PC-3 (cell line): ENCODE data around the gene SNX22. TPM values are rescaled to one million over a fixed set of nuclear protein-coding genes. Genes with fewer than 3 reads are reported as not detected.

ENCODE experiments used
- ATAC-seq: fragments of 200-7000 bp; cut with Tn5 transposase; 2 replicates; pipeline ENCODE4 v1.9.1; 2020; ENCODE audit warnings: mild to moderate bottlenecking, moderate library complexity
- BruUV-seq: library from RNA; stranded (reverse); fragments of 400-500 nt; replicated peaks from 2 replicates; lab custom pipeline; 2021; lab: Mats Ljungman, UMichigan
- CTCF ChIA-PET: fragments of 300-600 bp; sonication (Branson Sonifier 250); formaldehyde crosslinking; loops from one replicate; lab custom pipeline; 2022; ENCODE audit warnings: antibody characterized with exemption; lab: Charles Lee
- POLR2A ChIA-PET: fragments of 300-600 bp; sonication (Branson Sonifier 250); formaldehyde crosslinking; loops from one replicate; lab custom pipeline; 2022; ENCODE audit warnings: antibody characterized with exemption; ENCODE audit not compliant: unreplicated experiment; lab: Charles Lee
- DNase-seq: peaks from one replicate; pipeline ENCODE4 v3.0.0-alpha.2; 2015
- H2AFZ ChIP-seq: fragments of 300-600 bp; sonication (generic); 2 replicates; pipeline ENCODE4 v1.6.0; 2016; ENCODE audit warnings: antibody characterized with exemption, low read length
- H3F3A ChIP-seq: fragments of 300-600 bp; sonication (generic); one replicate; pipeline ENCODE4 v1.6.0; 2017; ENCODE audit warnings: antibody characterized with exemption, low read length, control low read depth, mild to moderate bottlenecking; ENCODE audit not compliant: unreplicated experiment
- H3K27ac ChIP-seq: fragments of 300-600 bp; sonication (generic); 2 replicates; pipeline ENCODE4 v1.5.1; 2016; ENCODE audit warnings: mild to moderate bottlenecking, low read length
- H3K27me3 ChIP-seq: fragments of 300-600 bp; sonication (generic); 2 replicates; pipeline ENCODE4 v1.6.1; 2016; ENCODE audit warnings: low read length, mixed read lengths
- H3K36me3 ChIP-seq: fragments of 300-600 bp; sonication (generic); 2 replicates; pipeline ENCODE4 v1.6.1; 2016; ENCODE audit warnings: low read depth, mixed run types, low read length, mixed read lengths
- H3K4me1 ChIP-seq: fragments of 300-600 bp; sonication (generic); 2 replicates; pipeline ENCODE4 v1.5.1; 2016; ENCODE audit warnings: low read length; ENCODE audit not compliant: insufficient read depth
- H3K4me2 ChIP-seq: fragments of 300-600 bp; sonication (generic); 2 replicates; pipeline ENCODE4 v1.6.0; 2016; ENCODE audit warnings: low read length
- H3K4me3 ChIP-seq: fragments of 300-600 bp; sonication (generic); 2 replicates; pipeline ENCODE4 v1.5.1; 2016; ENCODE audit warnings: mild to moderate bottlenecking, low read length, mixed read lengths
- H3K79me2 ChIP-seq: fragments of 300-600 bp; sonication (generic); 2 replicates; pipeline ENCODE4 v1.6.1; 2017; ENCODE audit warnings: low read length, mixed read lengths
- H3K9ac ChIP-seq: fragments of 300-600 bp; sonication (generic); 2 replicates; pipeline ENCODE4 v1.6.0; 2016; ENCODE audit warnings: mild to moderate bottlenecking, low read length
- H3K9me2 ChIP-seq: fragments of 300-600 bp; sonication (generic); replicated peaks from 2 replicates; pipeline ENCODE4 v1.6.1; 2016; ENCODE audit warnings: mixed run types, low read length, mixed read lengths
- H3K9me3 ChIP-seq: fragments of 300-600 bp; sonication (generic); 2 replicates; pipeline ENCODE4 v1.6.1; 2016; ENCODE audit warnings: low read length, mixed read lengths
- H4K20me1 ChIP-seq: fragments of 300-600 bp; sonication (generic); 2 replicates; pipeline ENCODE4 v1.6.1; 2016; ENCODE audit warnings: low read length, mixed read lengths
- EZH2 ChIP-seq: fragments of 300-600 bp; sonication (generic); IDR thresholded peaks from one replicate; pipeline ENCODE4 v1.6.1; 2017; ENCODE audit warnings: antibody characterized with exemption, mild to moderate bottlenecking, low read length; ENCODE audit not compliant: unreplicated experiment
- EZH2phosphoT487 ChIP-seq: fragments of 300-600 bp; sonication (generic); IDR thresholded peaks from 2 replicates; pipeline ENCODE4 v1.6.1; 2018; ENCODE audit warnings: mild to moderate bottlenecking, antibody characterized with exemption, low read length, borderline replicate concordance
- intact Hi-C: fragments of 100-400 bp; cut with micrococcal nuclease; formaldehyde crosslinking; loops from 2 replicates; pipeline ENCODE4 v1.9.0; 2023
- total RNA-seq: library from RNA; depleted of rRNA; stranded (reverse); fragments of >200 nt; gene quantifications from 2 replicates; pipeline ENCODE4 v1.2.3, GENCODE V29; 2014
- TF ChIP-seq, protein P1 (sequence below): fragments of 300-600 bp; sonication (generic); conservative IDR thresholded peaks from 2 replicates; pipeline ENCODE4 v1.5.1; 2017; ENCODE audit warnings: antibody characterized with exemption, low read depth, mild to moderate bottlenecking, low read length

SNX22 gene
- total RNA-seq, 1 experiment from 2014 or later, result 0.77 TPM

DNA sequence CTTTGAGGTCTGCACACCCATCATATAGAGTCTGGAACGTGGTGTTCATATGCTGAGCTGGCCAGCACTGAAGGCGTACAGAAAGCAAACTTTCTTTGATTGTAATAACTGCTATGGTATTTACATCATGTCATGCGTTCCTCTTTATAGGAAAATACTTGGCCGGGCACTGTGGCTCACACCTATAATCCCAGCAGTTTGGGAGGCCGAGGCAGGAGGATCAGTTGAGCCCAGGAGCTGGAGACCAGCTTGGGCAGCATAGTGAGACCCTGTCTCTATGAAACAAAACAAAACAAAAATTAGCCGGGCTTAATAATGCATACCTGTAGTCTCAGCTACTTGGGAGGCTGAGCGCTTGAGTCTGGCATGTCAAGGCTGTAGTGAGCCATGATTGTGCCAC, 3.4 kb upstream of the SNX22 start:
- H3K9me2 ChIP-seq, result no peaks in the 10 kb centered on the region
- intact Hi-C loops, result no loop called here
- no peaks in the 10 kb centered on the region for H3K36me3 ChIP-seq
- TSS peak; percentile 9 for BruUV-seq
- ATAC-seq (no peak), DNase-seq (no peak)
- H3F3A ChIP-seq, result no peaks in the 10 kb centered on the region
- H3K9me3 ChIP-seq, result no peaks in the 10 kb centered on the region
- ChIA-PET CTCF (no interaction called here), POLR2A (no interaction called here)
- no peak overlapping the region for H3K4me2 ChIP-seq
- H3K27me3 ChIP-seq, result peaks cover 10% of the 10 kb centered on the region
- H2AFZ ChIP-seq, result no peak overlapping the region
- no peak overlapping the region for H3K27ac ChIP-seq
- no peaks in the 10 kb centered on the region; the same call in 1 of the 2 replicates for H3K4me1 ChIP-seq
- H3K4me3 ChIP-seq, result no peak overlapping the region
- no peaks in the 10 kb centered on the region for H4K20me1 ChIP-seq
- no peaks in the 10 kb centered on the region for H3K79me2 ChIP-seq
- TF ChIP-seq, protein P1, sequence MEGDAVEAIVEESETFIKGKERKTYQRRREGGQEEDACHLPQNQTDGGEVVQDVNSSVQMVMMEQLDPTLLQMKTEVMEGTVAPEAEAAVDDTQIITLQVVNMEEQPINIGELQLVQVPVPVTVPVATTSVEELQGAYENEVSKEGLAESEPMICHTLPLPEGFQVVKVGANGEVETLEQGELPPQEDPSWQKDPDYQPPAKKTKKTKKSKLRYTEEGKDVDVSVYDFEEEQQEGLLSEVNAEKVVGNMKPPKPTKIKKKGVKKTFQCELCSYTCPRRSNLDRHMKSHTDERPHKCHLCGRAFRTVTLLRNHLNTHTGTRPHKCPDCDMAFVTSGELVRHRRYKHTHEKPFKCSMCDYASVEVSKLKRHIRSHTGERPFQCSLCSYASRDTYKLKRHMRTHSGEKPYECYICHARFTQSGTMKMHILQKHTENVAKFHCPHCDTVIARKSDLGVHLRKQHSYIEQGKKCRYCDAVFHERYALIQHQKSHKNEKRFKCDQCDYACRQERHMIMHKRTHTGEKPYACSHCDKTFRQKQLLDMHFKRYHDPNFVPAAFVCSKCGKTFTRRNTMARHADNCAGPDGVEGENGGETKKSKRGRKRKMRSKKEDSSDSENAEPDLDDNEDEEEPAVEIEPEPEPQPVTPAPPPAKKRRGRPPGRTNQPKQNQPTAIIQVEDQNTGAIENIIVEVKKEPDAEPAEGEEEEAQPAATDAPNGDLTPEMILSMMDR, result no peak
- TF ChIP-seq EZH2 (no peak), EZH2phosphoT487 (no peak)
- H3K9ac ChIP-seq, result no peak overlapping the region

DNA sequence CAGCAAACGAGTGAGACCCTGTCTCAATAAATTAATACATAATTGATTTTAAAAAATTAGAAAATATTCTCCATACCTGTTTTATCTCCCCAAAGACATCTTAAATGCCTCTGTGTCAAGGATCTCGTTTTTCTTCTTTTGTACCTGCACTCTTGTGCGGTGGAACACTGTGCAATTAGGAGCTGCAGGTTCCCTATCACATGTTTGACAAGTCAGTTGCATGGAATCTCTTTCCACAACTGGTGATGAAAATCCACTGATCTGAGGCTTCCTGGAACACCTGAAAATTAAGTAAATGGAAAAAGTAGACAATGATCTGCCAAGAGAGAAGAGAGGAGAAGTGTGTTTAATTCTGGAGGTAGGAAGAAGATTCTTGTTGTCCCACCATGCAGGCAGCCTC, 3.0 kb upstream of the SNX22 start:
- no peak for ATAC-seq
- Histone ChIP-seq H3K36me3 (no peaks in the 10 kb centered on the region; the same call in 1 of the 2 replicates), H4K20me1 (no peaks in the 10 kb centered on the region), H2AFZ (no peak overlapping the region), H3K9me3 (no peaks in the 10 kb centered on the region), H3K27me3 (peaks cover 10% of the 10 kb centered on the region), H3K9ac (no peak overlapping the region), H3K4me1 (no peaks in the 10 kb centered on the region; the same call in 1 of the 2 replicates), H3K4me2 (no peak overlapping the region), H3K79me2 (no peaks in the 10 kb centered on the region), H3F3A (no peaks in the 10 kb centered on the region), H3K4me3 (no peak overlapping the region), H3K27ac (no peak overlapping the region), H3K9me2 (no peaks in the 10 kb centered on the region)
- BruUV-seq, result no TSS peak
- DNase-seq, result no peak
- ChIA-PET CTCF (no interaction called here), POLR2A (no interaction called here)
- intact Hi-C loops, result no loop called here
- TF ChIP-seq EZH2phosphoT487 (no peak), EZH2 (no peak)
- TF ChIP-seq, protein P1, result no peak

DNA sequence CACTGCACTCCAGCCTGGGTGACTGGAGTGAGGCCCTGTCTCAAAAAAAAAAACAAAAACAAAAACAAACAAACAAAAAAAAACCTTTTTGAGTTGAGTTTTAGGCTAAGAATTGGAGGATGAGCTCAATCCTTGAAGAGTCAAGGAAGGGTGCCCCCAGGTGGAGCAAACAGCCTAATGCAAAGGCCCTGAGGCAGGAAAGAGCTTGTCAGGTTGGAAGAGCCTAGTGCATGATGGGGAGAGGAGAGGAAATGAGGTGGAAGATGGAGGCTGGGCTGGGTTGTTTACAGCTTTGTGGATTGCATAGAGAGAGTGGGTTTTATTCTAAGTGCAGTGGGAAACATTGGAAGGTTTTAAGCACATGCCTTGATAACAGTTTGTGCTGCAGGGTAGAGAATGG, 2.1 kb upstream of the SNX22 start:
- H3K9me3 ChIP-seq, result no peaks in the 10 kb centered on the region
- TF ChIP-seq EZH2phosphoT487, result no peak
- TF ChIP-seq EZH2, result no peak
- TF ChIP-seq, protein P1, result peak; percentile 36; the same call in 1 of the 2 replicates
- ChIA-PET CTCF (interaction anchor here (1.0 kb wide), 1 partner anchor 14 kb away, joined by 3 read pairs; the partner anchor contains the start of gene PPIB), POLR2A (no interaction called here)
- H3K79me2 ChIP-seq, result no peaks in the 10 kb centered on the region
- no peaks in the 10 kb centered on the region for H3K9me2 ChIP-seq
- peaks cover 10% of the 10 kb centered on the region for H3K27me3 ChIP-seq
- H4K20me1 ChIP-seq, result no peaks in the 10 kb centered on the region
- ATAC-seq, result no peak
- H3K4me1 ChIP-seq, result no peaks in the 10 kb centered on the region; the same call in 1 of the 2 replicates
- peak; percentile 31 for DNase-seq
- BruUV-seq, result no TSS peak
- H2AFZ ChIP-seq, result no peak overlapping the region
- no peak overlapping the region for H3K27ac ChIP-seq
- H3K4me3 ChIP-seq, result no peak overlapping the region
- no peaks in the 10 kb centered on the region for H3F3A ChIP-seq
- no peaks in the 10 kb centered on the region; the same call in 1 of the 2 replicates for H3K36me3 ChIP-seq
- H3K9ac ChIP-seq, result no peak overlapping the region
- intact Hi-C loops, result no loop called here
- no peak overlapping the region for H3K4me2 ChIP-seq
